Naive thymus-derived CD4-positive, alpha-beta T cell (primary cell): Measurements from ENCODE around the gene LAMA3. TPM values are rescaled to one million over a fixed set of nuclear protein-coding genes. Genes with fewer than 3 reads are reported as not detected.
A peak's percentile ranks its signal among the peaks of the same experiment; 100 is the strongest.

Experiments used
- ATAC-seq: fragments of 150-1000 bp; cut with Tn5 transposase; 2 replicates; pipeline ENCODE4 v1.10.0; 2021; ENCODE audit warnings: mild to moderate bottlenecking, moderate library complexity
- CTCF ChIA-PET: fragments of 350-600 bp; sonication (Branson Sonifier 250); formaldehyde crosslinking; loops from one replicate; lab custom pipeline; 2021; ENCODE audit warnings: antibody characterized with exemption; lab: Charles Lee
- POLR2A ChIA-PET: fragments of 350-600 bp; sonication (Branson Sonifier 250); formaldehyde crosslinking; loops from one replicate; lab custom pipeline; 2021; ENCODE audit warnings: antibody characterized with exemption, inconsistent platforms; lab: Charles Lee
- DNase-seq, 9 donors: peaks; one replicate each; pipeline versions ENCODE4 v3.0.0 to v3.0.0-alpha.2; 2020 to 2022; ENCODE audit warnings: mixed read lengths in 1 of 9
- H3K27ac ChIP-seq: one replicate; pipeline ENCODE4 v1.7.0; 2013; ENCODE audit warnings: mild to moderate bottlenecking, low read depth, low read length, moderate library complexity
- H3K27me3 ChIP-seq, 2 donors: one replicate each; pipeline ENCODE4 v1.7.0; 2013; ENCODE audit warnings: low read length in 2 of 2, mild to moderate bottlenecking in 2 of 2, moderate library complexity in 2 of 2; ENCODE audit not compliant: control insufficient read depth in 2 of 2, insufficient read depth in 2 of 2
- H3K36me3 ChIP-seq, 3 experiments: 1 replicate in 2 of 3; 2 replicates in 1 of 3; pipeline ENCODE4 v1.7.0; 2013; ENCODE audit warnings: low read length in 3 of 3, mild to moderate bottlenecking in 3 of 3, moderate library complexity in 1 of 3; ENCODE audit not compliant: insufficient read depth in 3 of 3, control insufficient read depth in 2 of 3
- H3K4me1 ChIP-seq, 2 donors: one replicate each; pipeline ENCODE4 v1.7.0; 2013; ENCODE audit warnings: low read length in 2 of 2, mild to moderate bottlenecking in 2 of 2, moderate library complexity in 1 of 2; ENCODE audit not compliant: control insufficient read depth in 2 of 2, insufficient read depth in 2 of 2
- H3K4me3 ChIP-seq: 2 replicates; pipeline ENCODE4 v1.7.0; 2013; ENCODE audit warnings: mild to moderate bottlenecking, low read length
- H3K9me3 ChIP-seq, 3 experiments: 1 replicate in 2 of 3; 2 replicates in 1 of 3; pipeline ENCODE4 v1.7.0; 2013; ENCODE audit warnings: low read length in 3 of 3; ENCODE audit not compliant: control insufficient read depth in 2 of 3
- H3K27ac Mint-ChIP-seq, 9 donors: one replicate each; pipeline ENCODE4 v1.8.0; 2020 to 2022; ENCODE audit warnings: mixed read lengths in 9 of 9, mild to moderate bottlenecking in 8 of 9, moderate library complexity in 5 of 9, inconsistent platforms in 2 of 9
- H3K27me3 Mint-ChIP-seq, 5 donors: one replicate each; pipeline ENCODE4 v1.8.0; 2021 to 2022; ENCODE audit warnings: mixed read lengths in 5 of 5, mild to moderate bottlenecking in 1 of 5
- H3K36me3 Mint-ChIP-seq, 5 donors: one replicate each; pipeline ENCODE4 v1.8.0; 2020 to 2022; ENCODE audit warnings: mixed read lengths in 5 of 5, mild to moderate bottlenecking in 3 of 5, inconsistent platforms in 1 of 5
- H3K4me1 Mint-ChIP-seq, 7 donors: one replicate each; pipeline ENCODE4 v1.8.0; 2020 to 2022; ENCODE audit warnings: mixed read lengths in 7 of 7, mild to moderate bottlenecking in 3 of 7, inconsistent platforms in 1 of 7
- H3K4me3 Mint-ChIP-seq, 10 donors: one replicate each; pipeline ENCODE4 v1.8.0; 2020 to 2022; ENCODE audit warnings: mild to moderate bottlenecking in 10 of 10, mixed read lengths in 10 of 10, moderate library complexity in 6 of 10, inconsistent platforms in 2 of 10
- H3K9me3 Mint-ChIP-seq, 11 donors: one replicate each; pipeline ENCODE4 v1.8.0; 2020 to 2022; ENCODE audit warnings: mixed read lengths in 11 of 11, mild to moderate bottlenecking in 4 of 11, inconsistent platforms in 1 of 11, moderate library complexity in 1 of 11
- intact Hi-C, 2 donors: fragments of 100-400 bp; cut with micrococcal nuclease; formaldehyde crosslinking; loops; one replicate each; pipeline ENCODE4 v1.15.1; 2023
- polyA plus RNA-seq, 2 donors: library from polyadenylated mRNA; unstranded; fragments of 300-500 nt; fragmentation: Illumina TruSeq; gene quantifications; one replicate each; pipeline ENCODE4 v1.2.3, GENCODE V29; 2021
- total RNA-seq, 6 experiments: library from RNA in 5 of 6; stranded (reverse) in 5 of 6; gene quantifications; 1 replicate in 5 of 6; 2 replicates in 1 of 6; pipeline ENCODE4 v1.2.3 and lab custom pipeline; 2021 to 2026

LAMA3 gene
- total and polyA plus RNA-seq, 7 experiments from 2014 or later, result 0.22 TPM; not detected in 6

GRCh38 chr18:24003903-24004640 lies 314.8 kb downstream of the LAMA3 start:
- Histone ChIP-seq H3K4me1 (peaks cover 28 to 91% of the 10 kb centered on the region in 2 donors), H3K27me3 (no peaks in the 10 kb centered on the region), H3K4me3 (no peak overlapping the region), H3K27ac (no peak overlapping the region), H3K9me3 (no peaks in the 10 kb centered on the region), H3K36me3 (no peaks in the 10 kb centered on the region)
- peak overlapping the region in 5 of 9 donors; percentile 25 to 68 (median 48) for H3K27ac Mint-ChIP-seq
- ATAC-seq, result no peak
- peaks cover 0 to 2% (median 0%) of the 10 kb centered on the region in 11 donors for H3K9me3 Mint-ChIP-seq
- no peak for DNase-seq
- H3K36me3 Mint-ChIP-seq, result peaks cover 0 to 7% (median 0%) of the 10 kb centered on the region in 5 donors
- peak overlapping the region in 1 of 10 donors; percentile 9 for H3K4me3 Mint-ChIP-seq
- peaks cover 32 to 78% (median 66%) of the 10 kb centered on the region in 7 donors for H3K4me1 Mint-ChIP-seq
- ChIA-PET POLR2A (interaction anchor here (0.9 to 1.6 kb wide), 2 partner anchors 11 to 13 kb away, joined by 3 to 5 read pairs; no protein-coding TSS in a partner anchor), CTCF (interaction anchor here (1.0 kb wide), 1 partner anchor 174 kb away, joined by 3 read pairs; no protein-coding TSS in a partner anchor)
- no peaks in the 10 kb centered on the region for H3K27me3 Mint-ChIP-seq
- intact Hi-C loops, result no loop called here

Other genes starting within 250 kb of the LAMA3 start
- 100 to 1,000 TPM in 2 of 5 experiments, 10 to 100 TPM in 3; 74.0 to 153 (median 78.2) TPM for gene RIOK3, start 236.2 kb upstream of the LAMA3 start, total RNA-seq
- 10 to 100 TPM; 31.3 to 34.3 TPM for gene RIOK3, start 236.2 kb upstream of the LAMA3 start, polyA plus RNA-seq
- gene RMC1, start 185.9 kb upstream of the LAMA3 start, total RNA-seq, result 10 to 100 TPM; 45.7 to 59.7 (median 50.0) TPM
- gene RMC1, start 185.9 kb upstream of the LAMA3 start, polyA plus RNA-seq, result 10 to 100 TPM; 23.1 to 39.9 TPM
- gene NPC1, start 102.9 kb upstream of the LAMA3 start, total RNA-seq, result 10 to 100 TPM; 29.2 to 49.3 (median 31.4) TPM
- gene NPC1, start 102.9 kb upstream of the LAMA3 start, polyA plus RNA-seq, result 1 to 10 TPM; 4.6 to 9.7 TPM
- gene ANKRD29, start 26.5 kb upstream of the LAMA3 start, total RNA-seq, result under 1 TPM in 3 of 5 experiments, not detected in 2; 0.11 to 0.24 (median 0.17) TPM
- gene ANKRD29, start 26.5 kb upstream of the LAMA3 start, polyA plus RNA-seq, result under 1 TPM; 0.18 to 0.58 TPM